Measurements from ENCODE around the gene PYGO2.
"Not testable (repeated sequence)": the region's sequence is repeated elsewhere in the genome, so short reads cannot be mapped to it uniquely, and the experiment has no call there.

PYGO2 gene

DNA sequence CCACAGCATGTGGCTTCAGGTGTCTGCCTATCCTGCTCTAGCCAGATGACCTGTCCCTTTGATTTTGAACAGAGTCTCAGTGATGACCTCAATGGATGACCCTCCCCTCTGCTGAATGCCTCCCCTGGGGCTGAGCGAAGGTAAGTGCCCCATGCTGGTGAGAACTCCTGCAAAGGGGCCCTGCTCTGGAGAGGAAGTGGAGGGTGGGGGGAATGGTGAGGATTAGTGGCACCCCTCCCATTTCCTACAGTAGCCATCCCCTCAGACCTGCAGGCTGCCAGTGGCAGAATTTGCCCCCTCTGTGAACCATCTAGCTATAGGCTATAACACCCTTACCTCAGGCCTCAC, 21.4 kb downstream of the PYGO2 start:
- no peak for DNase-seq

DNA sequence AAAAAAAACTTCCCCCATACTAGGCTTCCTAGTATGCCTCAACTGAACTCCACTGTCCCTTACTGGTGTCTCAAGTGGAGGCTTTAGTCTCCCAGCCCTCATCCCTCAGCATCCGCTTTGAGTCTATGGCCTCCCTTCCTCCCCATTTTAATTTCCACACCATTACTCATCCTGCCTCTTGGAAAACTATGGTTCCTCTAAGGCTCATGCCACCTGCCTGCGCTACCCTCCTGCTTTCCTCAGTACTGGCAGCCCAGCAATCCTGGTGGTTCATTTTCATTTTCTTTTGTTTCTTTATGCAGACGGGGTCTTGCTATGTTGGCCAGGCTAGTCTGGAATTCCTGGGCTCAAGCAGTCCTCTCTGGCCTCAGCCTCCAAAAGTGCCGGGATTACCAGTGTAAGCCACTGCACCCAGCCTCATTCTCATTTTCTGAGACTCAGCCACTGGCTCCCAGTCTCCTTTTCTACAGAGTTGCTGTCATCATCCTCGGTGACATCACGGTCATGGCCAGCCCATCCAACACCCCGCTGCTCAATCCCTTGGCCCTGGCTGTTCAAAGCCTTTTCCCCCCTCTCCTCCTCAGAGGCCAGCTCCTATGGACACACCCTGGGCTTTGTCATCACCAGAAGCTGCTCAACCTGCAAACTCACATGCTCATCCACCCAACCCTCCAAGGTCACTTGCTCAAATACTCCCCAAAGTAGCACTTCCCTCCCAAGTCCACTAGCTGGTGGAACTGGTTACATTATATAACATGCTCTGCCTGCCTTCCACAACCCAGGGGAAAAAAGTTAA, 22.8 kb downstream of the PYGO2 start:
- no peak for DNase-seq

DNA sequence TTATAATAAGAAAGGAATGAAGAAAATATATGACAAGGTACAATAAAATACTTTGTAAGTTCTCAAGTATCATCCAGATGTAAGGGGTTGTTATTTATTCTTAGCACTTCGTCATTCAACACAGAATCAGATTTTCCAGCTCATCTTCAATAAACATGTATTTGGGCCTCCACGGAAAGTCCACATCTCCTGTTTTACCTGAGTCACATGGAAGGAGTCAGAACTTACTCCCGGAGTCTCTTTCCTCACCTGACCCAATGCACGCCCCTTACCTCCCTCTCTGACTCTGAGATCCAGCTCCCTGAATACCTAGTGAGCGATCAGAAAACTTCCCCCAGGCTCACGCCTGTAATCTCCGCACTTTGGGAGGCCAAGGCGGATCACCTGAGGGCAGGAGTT, 23.6 kb downstream of the PYGO2 start:
- DNase-seq = no peak

DNA sequence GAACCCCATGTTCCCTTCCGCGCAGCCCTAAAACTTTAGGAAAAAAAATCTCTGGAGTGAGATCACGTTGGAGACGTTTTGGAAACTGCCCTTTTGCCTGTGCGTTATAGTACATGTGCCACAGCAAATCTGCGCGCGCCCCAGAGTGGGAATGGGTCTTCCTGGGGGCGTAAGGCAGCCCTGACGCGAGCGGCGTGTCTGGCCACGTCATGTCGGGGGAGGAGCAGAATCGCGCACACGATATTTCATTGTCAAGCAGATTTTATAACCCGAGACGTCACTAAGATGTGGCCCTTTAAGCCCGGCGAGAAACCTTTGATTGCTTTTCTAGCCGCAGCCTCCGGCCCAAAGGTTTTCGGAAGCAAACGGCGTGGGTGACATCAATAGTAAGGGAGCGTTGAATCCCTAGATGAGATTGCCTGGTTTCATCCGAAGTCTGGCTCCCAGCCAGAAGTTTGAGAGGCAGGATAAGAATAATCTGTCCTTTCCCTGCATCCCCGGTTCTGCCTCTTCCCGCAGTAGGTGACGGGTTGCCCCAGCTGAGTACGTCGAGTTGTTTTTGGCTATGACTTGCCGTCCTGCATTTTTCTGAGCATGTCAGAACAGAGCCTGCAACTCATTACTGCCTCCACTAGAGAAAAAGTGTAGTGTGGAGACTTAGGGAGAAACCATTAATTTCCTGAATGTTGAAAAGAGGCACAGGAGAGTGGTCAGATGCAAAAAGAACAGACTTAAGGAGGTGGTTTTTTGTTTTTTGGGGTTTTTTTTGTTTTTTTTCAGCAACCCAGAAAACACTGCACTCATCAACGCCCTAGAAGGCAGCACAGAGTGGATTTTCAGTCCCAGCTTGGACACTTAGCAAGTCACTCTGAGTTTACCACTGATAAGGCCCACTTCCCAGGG, 24.2 kb downstream of the PYGO2 start:
- DNase-seq = peak; percentile 86

DNA sequence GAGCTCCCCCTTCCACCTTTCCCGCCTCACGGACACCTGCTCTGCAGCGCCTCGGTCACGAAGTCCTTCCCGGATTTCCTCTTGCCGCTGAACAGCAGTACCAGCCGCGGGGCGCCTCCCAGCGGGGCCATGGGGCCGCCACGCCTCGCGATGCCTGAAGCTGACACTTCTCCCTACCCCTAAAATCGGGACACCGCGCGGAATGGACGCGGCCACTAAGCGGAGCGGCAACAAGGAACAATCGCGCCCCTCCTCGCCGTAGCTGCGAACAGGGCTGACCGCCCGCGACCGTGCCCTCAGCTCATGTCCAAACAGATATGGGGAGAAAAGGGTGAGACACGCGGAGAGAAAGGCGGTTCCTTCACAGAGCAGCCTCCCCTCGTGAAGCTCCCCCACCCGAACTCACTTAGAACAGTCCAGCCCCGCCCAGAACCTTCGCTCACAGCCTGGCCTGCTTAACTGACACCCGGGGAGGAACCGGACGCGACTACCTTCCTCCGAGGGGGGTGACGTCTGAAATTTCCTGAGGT, 25.0 kb downstream of the PYGO2 start, which contains the start of gene PMVK:
PMVK (minus strand) TSS at position 165 of the 530 bp plus-strand sequence; CDS start at position 131, 34 bp downstream.
- peak; percentile 93 for DNase-seq

DNA sequence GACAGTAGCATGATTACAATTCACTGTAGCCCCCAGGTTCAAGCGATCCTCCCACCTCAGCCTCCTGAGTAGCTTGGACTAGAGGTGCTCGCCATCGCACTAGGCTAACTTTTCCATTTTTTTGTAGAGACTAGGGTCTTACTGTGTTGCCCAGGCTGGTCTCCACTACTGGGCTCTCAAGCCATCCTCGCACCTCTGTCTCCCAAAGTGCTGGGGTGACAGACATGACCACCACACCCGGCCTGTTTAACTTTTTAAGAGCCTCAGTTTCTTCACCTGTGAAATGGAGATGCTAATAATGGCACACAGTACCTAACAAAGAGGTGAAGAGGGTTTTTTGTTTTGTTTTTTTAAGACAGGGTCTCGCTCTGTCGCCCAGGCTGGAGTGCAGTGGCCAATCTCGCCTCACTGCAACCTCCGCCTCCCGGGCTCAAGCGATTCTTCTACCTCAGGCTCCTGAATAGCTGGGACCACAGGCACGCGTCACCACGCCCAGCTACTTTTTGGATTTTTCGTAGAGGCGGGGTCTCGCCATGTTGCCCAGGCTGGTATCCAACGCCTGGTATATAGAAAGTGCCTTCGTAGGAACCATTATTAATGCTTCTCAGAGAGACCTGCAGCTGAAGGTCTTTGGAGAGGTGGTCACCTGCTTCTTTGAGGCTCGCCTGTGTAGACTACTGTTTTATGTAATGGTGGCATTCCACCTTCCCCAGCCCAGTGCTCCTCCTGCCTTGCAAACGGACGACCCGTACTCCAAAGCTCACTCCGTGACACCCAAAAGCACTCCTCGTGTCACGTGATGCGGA, 25.6 kb downstream of the PYGO2 start:
- no peak for DNase-seq

DNA sequence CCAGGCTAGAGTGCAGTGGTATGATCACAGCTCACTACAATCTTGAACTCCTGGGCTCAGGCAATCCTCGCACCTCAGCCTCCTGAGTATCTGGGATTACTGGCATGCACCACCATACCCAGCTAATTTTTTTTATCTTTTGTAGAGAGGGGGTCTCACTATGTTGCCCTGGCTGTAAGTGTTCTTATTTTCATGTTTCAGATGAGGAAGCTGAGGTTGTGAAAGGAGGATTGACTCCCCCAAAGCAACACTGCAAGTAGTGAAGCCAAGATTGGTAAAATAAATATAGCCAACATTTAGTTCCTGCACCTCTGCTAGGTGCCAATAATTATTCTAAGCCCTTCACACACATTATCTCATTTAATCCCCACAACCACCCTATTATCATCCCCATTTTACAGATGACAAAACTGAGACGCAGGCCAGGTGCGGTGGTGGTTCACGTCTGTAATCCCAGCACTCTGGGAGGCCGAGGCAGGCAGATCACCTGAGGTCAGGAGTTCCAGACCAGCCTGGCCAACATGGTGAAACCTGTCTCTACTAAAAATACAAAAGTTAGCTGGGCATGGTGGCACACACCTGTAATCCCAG, 27.1 kb downstream of the PYGO2 start:
- no peak for DNase-seq

DNA sequence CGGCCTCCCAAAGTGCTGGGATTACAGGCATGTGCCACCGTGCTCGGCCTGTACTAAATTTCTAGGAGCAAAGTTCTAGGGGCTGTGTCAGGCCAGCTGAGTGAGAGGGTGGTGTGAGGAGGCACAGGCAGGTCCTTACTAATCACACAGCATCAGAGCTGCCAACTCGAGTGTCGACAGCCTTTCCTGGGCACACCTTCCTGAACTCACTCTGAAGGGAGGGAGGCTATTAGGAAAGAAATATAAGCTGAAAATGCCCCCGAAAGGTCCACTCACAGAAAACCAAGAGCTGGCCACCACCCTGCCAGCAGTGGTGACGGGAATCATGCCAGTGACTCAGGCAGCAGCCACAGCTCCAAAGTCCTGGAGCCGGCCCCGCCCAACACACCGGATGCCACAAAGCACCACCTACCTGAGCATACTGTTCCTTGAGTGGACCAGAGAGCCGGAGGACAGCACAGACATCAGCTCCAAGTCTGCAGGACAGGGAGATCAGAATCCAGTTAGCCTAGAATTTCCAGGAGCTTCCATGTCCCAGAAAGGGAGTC, 29.6 kb downstream of the PYGO2 start:
- DNase-seq = no peak

DNA sequence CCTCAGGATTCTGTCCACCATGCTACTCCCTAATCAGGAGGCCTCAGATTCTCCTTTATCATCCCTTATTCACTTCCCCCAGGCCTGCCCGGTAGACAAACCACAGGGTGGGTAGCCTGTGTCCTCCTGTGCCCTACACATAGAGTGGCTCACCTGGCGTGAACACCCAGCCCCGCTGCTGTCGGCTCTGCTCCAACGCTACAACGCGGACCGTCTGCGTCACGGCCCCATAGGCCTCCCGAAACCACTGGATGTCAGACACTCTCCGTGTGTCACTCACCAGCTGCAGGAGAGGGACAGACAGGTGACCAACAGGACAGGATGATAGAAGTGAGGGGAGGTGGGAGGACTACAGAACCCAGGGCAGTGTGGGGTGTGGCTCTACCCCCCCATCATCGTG, 35.4 kb downstream of the PYGO2 start:
- DNase-seq = no peak

DNA sequence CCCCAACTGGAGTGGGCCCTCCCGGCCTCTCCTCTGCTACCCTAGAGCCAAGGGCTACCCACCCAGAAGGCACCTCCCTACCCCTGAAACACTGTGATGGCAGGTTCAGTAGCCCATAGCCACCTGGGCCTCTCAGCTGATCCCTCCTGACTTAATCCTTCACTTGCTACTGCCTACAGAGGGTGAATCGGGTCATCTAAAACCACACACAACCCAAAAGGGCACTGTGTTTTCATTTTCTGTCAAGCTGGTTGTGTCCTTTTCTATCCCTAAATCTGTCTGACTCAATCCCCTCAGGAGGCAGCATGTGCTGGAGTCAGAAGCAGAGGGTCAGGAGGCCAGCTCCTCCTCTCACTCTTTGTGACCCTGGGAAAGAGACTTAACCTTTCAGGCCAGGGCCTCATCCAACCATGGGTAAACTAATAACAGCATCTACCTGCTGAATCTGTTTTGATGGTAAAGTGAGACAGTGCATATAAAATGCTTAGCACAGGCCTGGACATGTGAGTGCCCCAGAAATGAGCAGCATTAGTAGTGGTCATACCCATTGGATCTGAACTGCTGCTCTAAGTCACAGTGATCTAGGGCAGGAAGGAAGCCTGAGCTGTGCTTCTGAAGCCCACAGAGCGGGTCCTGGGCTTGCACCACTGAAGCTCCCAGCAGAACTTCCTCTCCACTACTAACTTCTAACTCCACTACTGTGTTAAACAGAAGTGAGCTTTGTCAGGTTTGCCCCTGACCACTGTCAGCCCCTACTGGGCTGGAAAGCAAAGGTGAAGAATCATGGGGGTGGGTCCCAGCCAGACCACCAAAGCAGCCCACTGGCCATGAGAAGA, 36.0 kb downstream of the PYGO2 start:
- DNase-seq = no peak

DNA sequence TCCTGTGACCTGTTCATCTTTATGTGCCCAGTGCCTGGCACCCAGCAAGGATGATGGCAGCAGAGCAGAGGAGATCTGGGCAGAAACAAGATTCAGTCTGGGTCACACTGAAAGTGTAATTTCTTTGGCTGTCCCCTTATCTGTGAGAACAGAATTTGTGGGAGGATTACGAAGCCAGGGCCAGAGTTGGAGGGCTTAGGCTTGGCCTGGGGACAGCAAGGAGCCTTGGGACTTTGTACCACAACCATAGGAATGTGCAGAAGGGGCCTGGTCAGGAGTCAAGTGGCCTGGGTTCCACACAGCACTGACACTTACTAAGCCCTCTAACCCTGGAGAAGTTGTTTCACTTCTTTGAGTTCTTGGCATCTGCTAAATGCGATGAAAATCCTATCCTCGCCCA, 37.9 kb downstream of the PYGO2 start:
- no peak for DNase-seq

DNA sequence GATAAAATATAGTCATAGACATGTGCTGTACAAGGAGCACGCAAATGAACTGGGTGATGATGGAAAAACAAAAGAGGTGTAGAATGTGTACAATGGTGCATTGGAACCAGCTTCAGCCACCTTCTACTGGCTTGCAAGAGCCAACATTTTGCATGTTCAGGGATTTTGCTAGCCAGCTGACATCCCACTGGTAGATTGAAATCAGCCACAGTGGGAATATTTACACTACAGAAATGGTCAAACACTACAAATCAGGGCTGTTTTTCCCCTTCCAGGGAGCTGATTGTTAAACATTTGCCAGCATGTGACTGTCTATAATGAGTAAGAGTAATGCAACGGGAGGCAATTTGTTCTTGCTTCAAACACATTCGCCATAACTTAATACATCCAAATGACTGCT, 48.3 kb downstream of the PYGO2 start:
- DNase-seq = no peak

DNA sequence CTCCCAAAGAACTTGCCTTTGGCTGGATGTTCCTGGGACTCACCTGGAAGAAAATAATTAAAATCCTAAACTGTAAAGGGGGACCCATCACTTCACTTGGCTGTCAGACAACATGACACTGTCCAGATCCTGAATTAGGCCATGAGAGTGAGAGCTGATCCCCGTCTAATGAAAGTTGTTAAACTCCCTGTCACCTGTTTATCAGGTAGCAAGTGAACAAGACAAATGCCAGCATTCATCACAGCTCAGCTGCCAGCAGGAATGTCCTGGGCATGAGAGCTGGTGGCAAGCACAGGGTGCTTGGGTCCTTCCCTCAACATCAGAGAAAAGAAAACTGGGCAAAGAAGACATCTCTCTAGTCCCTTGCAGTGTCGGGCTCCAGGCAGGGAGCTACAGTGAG, 48.8 kb downstream of the PYGO2 start:
- DNase-seq = no peak

DNA sequence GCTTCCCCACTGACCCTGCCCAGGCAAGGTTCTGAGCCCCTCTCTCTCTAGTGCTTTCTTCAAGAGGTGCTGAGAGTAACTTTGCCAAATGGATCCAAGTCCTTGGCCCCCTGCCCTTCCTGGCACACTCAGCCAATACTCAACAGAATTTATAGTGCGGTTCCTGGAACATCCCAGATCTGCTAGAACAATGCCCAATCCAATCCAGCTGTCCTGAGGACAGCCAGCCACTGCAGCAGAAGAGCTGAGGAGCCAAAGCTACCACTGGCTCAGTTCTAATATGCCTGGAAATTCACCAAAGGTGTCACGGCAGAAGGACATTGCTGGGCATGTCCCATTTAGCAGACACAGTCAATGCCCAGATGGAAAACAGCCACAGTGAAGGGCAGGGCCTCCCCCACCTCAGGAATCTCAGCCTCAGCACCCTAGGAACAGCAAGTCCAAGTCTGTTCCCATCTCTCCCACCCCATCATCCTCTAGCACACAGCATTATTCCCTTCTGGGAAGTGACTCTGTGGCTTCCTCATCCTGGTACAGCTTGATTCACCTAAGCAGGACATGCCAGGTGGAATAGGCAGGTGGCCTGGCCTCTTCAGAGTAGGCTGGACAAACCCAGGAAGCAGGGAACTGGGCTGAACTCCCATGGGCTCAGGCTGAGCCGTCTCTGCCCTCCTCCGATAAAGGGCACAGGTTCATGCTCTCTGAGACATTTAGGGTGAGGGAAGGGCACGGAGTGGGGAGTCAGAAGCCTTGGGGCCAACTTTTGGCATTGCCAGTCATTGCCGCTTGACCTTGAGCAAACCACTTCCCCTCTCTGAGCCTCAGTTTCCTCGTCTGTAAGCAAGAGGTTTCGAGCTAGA, 49.7 kb downstream of the PYGO2 start:
- DNase-seq = no peak

DNA sequence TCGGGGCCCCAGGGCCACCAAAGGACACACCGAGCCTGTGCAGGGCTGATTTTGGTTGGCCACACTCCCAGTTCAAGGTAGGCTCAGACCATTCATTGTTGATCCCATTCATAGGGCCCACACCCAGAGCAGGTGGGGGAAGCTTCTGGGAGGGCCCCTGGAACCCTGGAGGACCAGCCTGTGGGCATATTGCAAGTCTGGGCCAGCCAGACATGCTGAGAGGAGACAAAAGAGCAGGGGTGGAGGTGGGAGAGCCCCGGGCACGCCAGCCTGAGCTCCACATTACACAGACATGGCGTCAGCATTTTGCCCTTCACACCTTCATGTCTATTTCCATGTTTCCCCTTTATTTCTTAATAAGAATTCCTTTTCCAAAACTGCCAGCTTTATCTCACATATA, 50.7 kb downstream of the PYGO2 start:
- DNase-seq = no peak

DNA sequence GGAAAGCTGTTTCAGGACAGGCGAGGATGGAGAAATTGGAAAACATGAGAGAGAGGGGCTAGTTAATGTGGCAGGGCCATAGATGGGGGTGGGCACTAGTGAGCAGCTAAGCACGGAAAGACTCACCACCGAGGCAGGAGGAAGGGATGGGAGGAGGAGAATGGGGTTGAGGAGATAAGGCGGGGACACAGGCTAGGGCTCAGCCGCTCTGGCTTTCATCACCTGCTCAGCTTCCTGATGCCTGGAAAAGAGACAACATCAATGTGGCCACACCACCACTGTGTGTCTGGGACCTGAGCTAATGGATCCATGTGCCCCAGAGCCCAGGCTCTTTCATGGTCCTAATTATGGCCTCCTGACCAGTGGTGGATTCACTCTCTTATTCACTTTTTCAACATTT, 52.6 kb downstream of the PYGO2 start:
- no peak for DNase-seq

DNA sequence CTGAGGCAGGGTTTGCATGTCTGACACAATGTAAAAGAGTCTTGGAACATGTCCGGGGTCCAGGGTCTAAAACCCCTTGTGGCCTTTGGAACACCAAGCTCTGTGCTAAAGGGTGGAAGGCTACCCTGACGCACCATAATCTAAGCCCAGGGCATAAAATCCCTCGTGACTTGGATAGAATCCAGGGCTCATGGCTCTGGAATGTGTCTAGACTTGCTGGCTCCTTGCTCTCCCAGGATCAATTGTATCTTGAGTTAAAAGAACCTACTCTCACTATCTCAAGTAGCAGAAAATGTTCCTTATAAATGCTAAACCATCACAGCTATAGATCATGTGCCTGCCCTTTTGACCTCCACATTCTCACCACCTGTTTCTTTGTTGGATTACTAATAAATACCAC, 53.5 kb downstream of the PYGO2 start:
- DNase-seq = not testable (repeated sequence)
